PFSK-1 (cell line): ENCODE results near the gene DDX10.

Source experiments
- FOXP2 ChIP-seq: optimal IDR thresholded peaks from 2 replicates; pipeline ENCODE3; 2011; ENCODE audit warnings: borderline replicate concordance, control low read depth, inconsistent platforms; ENCODE audit not compliant: insufficient read depth; ENCODE audit errors: extremely low read length, extremely low read depth
- POLR2AphosphoS5 ChIP-seq: IDR thresholded peaks from 2 replicates; pipeline ENCODE4 v1.6.1; 2012; ENCODE audit warnings: low read depth, mild to moderate bottlenecking, control low read depth, low read length, moderate library complexity
- SIN3A ChIP-seq: IDR thresholded peaks from 2 replicates; pipeline ENCODE4 v1.6.1; 2012; ENCODE audit warnings: mild to moderate bottlenecking, low read length, moderate library complexity, borderline replicate concordance; ENCODE audit not compliant: insufficient read depth
- TAF1 ChIP-seq: IDR thresholded peaks from 2 replicates; pipeline ENCODE4 v1.6.1; 2012; ENCODE audit warnings: low read length, control low read depth, borderline replicate concordance; ENCODE audit not compliant: insufficient read depth
- TF ChIP-seq, protein P1 (sequence below), 2 experiments: IDR thresholded peaks; 2 replicates each; pipeline versions ENCODE4 v1.6.1 to v1.8.0; 2011 to 2012; ENCODE audit warnings: low read depth in 2 of 2, low read length in 2 of 2, control low read depth in 1 of 2, inconsistent platforms in 1 of 2, mild to moderate bottlenecking in 1 of 2, moderate library complexity in 1 of 2; ENCODE audit not compliant: insufficient read depth in 1 of 2

DDX10 gene

DNA sequence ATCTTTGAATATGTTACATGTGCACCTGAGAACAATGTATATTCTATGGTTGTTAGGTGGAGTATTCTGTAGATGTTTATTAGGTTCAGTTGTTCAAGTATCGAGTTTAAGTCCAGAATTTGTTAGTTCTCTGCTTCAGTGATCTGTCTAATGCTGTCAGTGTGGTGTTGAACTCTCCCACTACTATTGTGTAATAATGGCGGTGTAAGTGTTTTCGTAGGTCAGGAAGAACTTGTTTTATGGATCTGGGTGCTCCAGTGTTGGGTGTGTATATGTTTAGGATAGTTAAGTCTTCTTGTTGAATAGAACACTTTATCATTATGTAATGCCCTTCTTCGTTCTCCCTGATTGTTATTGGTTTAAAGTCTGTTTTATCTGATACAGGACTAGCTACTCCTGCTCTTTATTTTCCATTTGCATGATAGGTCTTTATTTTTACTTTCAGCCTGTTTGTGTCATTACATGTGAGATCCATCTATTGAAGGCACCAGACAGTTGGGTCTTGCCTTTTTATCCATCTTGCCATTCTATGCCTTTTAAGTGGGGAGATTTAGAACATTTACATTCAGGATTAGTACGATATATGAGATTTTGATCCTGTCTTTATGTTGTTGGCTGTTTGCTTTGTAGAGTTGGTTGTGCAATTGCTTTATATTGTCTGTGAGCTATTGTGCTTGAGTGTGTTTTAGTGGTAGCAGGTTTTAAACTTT lies 121.6 kb downstream of the DDX10 start:
- no peak for TF ChIP-seq TAF1
- TF ChIP-seq, protein P1, sequence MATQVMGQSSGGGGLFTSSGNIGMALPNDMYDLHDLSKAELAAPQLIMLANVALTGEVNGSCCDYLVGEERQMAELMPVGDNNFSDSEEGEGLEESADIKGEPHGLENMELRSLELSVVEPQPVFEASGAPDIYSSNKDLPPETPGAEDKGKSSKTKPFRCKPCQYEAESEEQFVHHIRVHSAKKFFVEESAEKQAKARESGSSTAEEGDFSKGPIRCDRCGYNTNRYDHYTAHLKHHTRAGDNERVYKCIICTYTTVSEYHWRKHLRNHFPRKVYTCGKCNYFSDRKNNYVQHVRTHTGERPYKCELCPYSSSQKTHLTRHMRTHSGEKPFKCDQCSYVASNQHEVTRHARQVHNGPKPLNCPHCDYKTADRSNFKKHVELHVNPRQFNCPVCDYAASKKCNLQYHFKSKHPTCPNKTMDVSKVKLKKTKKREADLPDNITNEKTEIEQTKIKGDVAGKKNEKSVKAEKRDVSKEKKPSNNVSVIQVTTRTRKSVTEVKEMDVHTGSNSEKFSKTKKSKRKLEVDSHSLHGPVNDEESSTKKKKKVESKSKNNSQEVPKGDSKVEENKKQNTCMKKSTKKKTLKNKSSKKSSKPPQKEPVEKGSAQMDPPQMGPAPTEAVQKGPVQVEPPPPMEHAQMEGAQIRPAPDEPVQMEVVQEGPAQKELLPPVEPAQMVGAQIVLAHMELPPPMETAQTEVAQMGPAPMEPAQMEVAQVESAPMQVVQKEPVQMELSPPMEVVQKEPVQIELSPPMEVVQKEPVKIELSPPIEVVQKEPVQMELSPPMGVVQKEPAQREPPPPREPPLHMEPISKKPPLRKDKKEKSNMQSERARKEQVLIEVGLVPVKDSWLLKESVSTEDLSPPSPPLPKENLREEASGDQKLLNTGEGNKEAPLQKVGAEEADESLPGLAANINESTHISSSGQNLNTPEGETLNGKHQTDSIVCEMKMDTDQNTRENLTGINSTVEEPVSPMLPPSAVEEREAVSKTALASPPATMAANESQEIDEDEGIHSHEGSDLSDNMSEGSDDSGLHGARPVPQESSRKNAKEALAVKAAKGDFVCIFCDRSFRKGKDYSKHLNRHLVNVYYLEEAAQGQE (IDR thresholded peaks at IDR 0.05; ENCODE audit: insufficient read depth in 1 of 2, low read depth in 2 of 2, low read length in 2 of 2) = no peak
- no peak for TF ChIP-seq FOXP2
- TF ChIP-seq POLR2AphosphoS5 = no peak
- TF ChIP-seq SIN3A = no peak

DNA sequence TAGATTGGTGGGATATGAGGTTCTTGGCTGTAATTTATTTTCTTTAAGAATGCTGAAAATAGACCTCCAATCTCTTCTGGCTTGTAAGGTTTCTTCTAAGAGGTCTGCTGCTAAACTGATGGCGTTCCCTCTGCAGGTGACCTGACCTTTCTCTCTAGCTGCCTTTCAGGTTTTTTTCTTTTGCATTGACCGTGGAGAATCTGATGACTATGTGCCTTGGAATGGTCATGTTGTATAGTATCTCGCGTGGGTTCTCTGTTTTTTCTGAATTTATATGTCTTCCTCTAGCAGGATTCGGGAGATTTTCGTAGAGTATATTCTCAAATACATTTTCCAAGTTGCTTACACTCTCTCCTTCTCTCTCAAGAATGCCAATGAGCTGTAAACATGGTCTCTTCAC lies 122.2 kb downstream of the DDX10 start:
- no peak for TF ChIP-seq TAF1
- TF ChIP-seq SIN3A = no peak
- TF ChIP-seq, protein P1 (IDR thresholded peaks at IDR 0.05; ENCODE audit: insufficient read depth in 1 of 2, low read depth in 2 of 2, low read length in 2 of 2) = no peak

DNA sequence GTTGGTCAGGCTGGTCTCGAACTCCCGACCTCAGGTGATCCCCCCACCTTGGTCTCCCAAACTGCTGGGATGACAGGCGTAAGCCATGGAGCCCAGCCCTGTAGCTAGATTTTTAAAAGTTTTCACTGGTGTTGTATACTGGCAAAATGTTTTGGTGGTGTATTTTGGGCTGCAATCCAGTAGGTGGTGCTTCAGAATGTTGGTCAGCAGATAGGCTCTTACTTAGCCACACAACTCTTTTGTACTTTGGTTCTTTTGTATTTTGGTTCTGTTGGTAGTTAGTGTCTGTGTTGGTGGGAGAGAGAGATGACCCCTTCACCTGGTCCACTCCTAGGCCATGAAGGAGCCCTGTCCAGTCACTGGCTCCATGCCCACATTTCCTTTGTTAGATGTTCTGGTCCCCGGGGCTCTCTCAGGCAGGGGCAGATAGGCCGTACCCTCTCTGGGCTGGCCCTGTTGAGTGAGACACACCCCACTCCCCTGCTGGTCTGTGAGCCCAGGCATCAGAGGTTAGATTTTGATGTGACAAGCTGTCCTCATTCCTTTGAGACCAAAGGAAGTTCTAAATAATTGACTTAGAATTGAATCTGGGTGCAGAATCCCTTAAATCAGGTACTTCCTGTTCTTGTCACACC lies 123.8 kb downstream of the DDX10 start:
- TF ChIP-seq TAF1 (no peak), SIN3A (no peak), FOXP2 (no peak), POLR2AphosphoS5 (no peak)
- TF ChIP-seq, protein P1 (IDR thresholded peaks at IDR 0.05; ENCODE audit: insufficient read depth in 1 of 2, low read depth in 2 of 2, low read length in 2 of 2) = no peak

DNA sequence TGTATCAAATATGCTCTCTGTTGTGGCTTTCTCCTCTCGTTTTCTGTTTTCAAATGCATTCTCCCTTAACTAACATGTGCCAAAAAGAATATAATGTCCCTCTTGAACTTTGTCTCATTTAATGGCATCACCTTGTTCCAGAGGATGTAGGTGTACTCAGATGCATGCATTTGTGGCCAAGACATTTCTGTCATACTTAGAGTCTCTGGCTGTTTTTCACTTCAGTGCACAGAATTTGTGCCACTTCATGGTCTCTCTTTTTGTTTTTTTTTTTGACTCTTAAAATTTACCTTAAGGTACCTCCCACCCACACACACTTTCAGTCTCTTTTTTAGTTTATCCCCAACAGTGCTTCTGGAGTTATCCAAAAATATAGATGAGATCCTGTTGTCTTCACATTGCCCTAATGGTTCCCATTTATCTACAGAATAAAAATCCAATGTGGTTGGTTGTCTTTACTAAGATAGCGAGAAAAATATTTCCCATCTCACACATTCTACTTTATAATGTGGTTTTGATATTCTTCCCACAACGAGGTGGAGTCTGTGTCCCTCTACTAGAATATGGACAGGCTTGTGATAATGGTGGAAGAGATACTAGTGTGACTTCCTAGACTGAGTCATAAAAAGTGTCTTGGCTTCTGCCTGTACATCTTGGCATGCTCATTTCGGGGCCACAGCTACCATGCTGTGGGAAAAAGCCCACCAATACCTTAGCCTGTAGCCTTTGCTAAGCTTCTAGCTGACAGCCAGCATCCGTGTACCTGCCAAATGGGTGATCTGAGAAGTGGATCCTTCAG lies 125.8 kb downstream of the DDX10 start:
- TF ChIP-seq SIN3A (no peak), POLR2AphosphoS5 (no peak), FOXP2 (no peak), TAF1 (no peak)
- TF ChIP-seq, protein P1 (IDR thresholded peaks at IDR 0.05; ENCODE audit: insufficient read depth in 1 of 2, low read depth in 2 of 2, low read length in 2 of 2) = no peak
